ENCODE results near the gene SFSWAP.
A peak's percentile ranks its signal among the peaks of the same experiment; 100 is the strongest.
"Not testable (repeated sequence)": the region's sequence is repeated elsewhere in the genome, so short reads cannot be mapped to it uniquely, and the experiment has no call there.

SFSWAP gene

DNA sequence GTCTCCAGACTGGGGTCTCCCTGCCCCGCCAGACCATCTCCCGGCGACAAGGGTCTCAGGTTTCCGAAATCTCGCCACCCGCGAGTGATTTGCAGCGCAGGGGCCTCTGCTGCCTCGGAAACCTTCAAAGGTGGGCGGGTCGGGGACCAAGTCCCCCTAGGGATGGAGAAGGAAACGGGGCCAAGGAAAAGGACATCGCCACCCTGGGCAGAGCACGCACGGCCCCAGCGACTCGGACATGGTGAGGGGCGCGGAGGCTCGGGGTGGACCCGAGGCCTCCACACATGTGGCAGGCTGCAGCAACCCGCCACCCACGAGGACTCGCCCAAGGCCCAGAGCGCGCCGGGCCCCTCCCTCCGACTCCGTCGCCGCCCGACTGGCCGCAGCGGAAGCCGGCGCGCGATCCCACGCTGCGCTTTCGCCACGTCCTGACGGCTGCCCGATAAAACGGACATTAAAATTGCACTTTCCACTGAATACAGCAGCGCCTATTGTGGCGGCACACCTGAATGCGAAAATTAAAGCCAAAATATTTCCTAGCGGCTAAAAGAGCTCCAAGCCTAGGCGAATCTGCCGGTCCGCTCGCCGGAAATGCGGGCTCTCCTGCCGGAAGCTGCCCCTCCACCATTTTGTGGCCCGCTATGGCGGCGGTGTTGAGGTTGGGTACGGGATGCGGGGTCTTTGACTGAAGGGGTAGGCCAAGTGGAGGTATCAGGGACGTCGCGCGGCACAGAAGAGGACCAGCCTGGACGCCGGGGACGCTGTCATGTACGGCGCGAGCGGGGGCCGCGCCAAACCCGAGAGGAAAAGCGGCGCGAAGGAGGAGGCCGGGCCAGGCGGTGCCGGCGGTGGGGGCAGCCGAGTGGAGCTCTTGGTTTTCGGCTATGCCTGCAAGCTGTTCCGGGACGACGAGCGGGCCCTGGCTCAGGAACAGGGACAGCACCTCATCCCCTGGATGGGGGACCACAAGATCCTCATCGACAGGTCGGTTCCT lies at the start of gene SFSWAP:
Gene SFSWAP, plus strand, starts transcription at position 627 of the 994 bp plus-strand sequence. Its CDS starts 140 bp downstream, at position 767.
- TF ChIP-seq, protein P1, sequence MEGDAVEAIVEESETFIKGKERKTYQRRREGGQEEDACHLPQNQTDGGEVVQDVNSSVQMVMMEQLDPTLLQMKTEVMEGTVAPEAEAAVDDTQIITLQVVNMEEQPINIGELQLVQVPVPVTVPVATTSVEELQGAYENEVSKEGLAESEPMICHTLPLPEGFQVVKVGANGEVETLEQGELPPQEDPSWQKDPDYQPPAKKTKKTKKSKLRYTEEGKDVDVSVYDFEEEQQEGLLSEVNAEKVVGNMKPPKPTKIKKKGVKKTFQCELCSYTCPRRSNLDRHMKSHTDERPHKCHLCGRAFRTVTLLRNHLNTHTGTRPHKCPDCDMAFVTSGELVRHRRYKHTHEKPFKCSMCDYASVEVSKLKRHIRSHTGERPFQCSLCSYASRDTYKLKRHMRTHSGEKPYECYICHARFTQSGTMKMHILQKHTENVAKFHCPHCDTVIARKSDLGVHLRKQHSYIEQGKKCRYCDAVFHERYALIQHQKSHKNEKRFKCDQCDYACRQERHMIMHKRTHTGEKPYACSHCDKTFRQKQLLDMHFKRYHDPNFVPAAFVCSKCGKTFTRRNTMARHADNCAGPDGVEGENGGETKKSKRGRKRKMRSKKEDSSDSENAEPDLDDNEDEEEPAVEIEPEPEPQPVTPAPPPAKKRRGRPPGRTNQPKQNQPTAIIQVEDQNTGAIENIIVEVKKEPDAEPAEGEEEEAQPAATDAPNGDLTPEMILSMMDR (IDR thresholded peaks at IDR 0.05; ENCODE audit: low read depth, low read length): no peak
- peak; percentile 20 for DNase-seq (ENCODE audit: extremely low read depth, low read depth)

DNA sequence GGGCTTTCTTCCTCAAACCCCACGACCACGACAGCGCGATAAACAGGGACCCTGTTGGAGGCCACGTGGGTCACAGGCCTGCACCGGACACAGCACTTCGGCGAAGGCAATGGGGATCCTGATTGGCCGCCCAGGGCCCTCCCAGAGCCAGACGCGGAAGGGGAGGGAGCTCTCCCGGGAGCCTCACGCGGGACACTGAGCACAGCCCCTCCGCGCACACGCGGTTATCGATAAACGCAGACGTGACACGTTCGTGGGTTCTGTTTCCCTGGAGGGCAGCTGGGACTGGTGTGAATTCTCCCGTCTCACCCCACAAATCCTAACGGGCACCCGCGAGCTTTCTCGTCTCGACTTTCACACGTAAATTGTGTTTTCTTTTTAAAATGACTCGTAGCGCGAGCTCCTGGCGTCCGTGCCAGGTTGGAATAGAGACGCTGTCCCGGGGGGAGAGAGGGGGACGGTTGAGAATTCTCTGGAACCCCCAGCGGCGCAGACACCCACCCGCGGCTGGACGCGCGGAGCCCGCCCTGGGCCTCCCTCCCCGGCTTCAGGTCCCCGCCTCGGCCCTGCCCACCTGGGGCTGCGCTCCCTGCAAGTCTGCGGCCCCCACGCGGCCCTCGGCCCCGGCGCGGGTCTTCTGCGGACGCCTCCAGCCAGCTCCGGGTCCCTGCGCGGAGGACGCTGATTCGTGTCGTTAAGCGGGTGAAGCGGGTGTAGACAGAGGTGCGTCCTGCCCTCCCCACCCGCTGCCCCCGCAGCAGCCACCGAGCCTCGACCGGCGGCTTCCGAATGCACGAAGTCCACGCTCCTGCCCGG lies 49.5 kb upstream of the SFSWAP start:
- not testable (repeated sequence) for DNase-seq (ENCODE audit: extremely low read depth, low read depth)

DNA sequence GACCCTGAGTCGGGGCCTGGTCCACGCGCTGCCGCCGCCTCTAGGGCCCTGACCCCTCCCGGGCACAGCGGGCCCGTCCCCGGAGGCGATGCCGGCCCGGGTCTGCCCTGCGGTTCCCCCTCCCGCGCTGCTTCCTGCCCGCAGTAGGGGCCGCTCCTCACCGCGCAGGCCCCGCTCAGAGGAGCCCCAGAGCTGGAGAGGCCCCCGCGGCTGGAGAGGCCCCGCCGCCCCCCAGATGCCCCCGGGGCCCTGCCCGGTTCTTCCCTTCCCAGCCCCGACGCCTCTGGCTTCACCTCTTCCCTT lies 49.0 kb upstream of the SFSWAP start:
- not testable (repeated sequence) for DNase-seq (ENCODE audit: extremely low read depth, low read depth)

DNA sequence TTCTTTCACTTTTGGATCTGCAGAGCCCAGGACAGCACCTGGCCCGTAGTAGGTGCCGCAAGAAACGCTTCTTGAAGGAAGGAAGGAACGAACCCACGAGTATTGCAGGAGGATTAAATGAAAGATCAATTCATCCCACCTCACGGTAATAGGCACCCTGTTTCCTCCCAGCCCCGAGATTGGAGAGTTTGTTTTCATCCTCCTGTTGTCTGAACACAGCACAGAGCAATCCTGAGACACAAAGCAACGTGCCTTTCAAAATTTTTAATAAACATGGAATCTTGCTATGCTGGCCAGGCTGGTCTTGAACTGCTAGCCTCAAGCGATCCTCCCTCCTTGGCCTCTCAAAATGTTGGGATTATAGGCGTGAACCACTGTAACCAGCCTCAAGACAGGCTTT lies 48.5 kb upstream of the SFSWAP start:
- not testable (repeated sequence) for DNase-seq (ENCODE audit: extremely low read depth, low read depth)

DNA sequence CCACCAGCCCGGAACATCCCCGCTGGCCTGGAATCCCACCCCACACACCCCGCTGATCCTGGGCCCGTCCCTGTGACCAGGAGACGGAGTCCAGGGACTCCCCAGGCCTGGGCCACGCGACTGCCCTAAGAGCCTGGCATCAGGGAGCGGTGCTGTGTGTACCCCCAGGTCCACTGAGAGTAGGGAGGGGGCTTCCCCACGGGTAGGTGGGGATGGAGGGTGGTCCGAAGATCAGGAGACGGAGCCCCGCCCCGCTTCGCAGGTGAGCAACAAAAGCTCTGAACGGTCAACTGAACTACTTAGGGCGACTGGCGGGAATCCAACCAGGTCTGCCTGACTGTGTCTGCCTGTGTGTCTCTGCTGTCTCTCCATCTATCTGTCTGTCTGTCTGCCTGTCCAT lies 45.2 kb upstream of the SFSWAP start:
- DNase-seq (ENCODE audit: extremely low read depth, low read depth): not testable (repeated sequence)

DNA sequence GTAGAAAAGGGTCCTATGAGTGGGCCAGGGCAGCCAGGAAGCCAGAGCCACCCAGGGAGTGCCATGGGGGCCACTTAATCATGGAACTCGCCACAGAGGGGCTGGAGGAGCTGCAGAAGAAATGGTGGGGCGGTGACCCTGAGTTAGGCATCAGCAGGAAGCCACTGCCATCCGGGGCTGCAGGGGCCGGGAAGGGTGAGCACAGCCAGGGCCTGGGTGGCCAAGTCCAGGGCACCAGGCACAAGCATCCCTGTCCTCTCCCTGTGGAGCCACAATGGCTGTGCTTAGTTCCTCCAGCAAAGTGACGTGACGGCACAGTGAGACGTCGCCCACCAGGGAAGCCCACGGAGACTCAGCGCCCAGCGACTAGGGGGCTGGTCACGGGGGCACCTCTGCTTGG lies 44.4 kb upstream of the SFSWAP start:
- DNase-seq (ENCODE audit: extremely low read depth, low read depth): not testable (repeated sequence)

DNA sequence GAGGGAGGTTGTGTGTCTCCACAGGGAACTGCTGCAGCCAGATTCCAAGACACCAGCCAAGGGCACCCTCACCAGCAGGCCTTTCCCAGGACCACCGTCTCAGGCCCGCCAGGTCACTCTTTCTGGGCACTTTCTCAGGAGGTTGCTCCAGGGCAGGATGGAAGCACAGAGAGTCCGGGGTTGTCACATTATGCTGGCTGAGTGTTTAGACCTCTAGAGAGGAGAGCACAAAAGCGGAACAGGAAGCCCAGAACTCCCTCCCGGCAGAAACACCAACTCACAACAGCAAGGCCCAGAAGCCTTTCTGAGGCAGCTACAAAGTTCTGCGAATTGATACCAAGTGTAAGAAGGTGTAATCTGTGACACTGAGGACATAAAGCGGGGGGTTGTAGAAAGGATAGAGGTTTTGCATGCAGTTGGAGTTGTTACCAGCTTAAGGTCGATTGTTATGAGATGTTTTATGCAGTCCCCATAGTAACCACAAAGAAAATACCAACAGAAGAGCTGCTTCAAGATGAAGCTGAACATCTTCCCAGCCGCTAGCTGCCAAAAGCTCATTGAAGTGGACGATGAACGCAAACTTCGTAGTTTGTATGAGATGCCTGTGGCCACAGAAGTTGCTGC lies 43.8 kb upstream of the SFSWAP start:
- DNase-seq (ENCODE audit: extremely low read depth, low read depth): not testable (repeated sequence)

DNA sequence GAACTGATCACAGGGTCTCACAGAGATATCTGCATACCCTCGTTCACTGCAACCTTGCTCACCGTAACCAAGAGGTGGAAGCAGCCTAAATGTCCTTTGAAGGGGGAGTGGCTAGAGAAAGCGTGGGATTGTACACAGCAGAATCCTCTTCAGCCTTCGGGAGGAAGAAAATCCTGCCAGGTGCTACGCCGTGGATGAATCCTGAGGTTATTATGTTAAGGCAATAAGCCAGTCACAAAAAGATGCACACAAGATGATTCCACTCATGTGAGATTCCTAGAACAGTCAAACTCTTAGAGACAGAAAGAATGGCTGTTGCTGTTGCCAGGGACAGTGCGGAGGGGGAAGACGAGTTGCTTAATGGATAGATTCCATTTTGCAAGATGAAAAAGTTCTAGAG lies 39.6 kb upstream of the SFSWAP start:
- TF ChIP-seq, protein P1 (IDR thresholded peaks at IDR 0.05; ENCODE audit: low read depth, low read length): no peak
- DNase-seq (ENCODE audit: extremely low read depth, low read depth): no peak

DNA sequence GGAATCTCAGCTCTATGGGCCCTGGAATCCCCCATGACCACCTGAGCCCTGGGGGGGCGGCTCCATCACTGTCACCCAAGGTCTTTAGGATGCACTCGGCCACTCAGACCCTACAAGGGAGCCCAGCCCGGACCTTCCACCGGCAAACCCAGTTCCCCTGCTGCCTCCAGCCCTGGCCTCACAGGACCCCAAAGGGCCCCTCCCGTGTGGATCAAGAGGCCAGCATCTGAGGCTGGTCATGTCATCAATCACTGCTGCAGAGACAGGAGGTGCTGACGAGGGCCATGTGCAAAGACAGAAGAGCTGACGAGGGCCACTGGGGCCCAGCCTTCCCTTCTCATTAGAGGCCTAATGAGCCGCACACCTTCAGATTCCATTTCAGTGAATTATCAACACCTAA lies 39.0 kb upstream of the SFSWAP start:
- TF ChIP-seq, protein P1 (IDR thresholded peaks at IDR 0.05; ENCODE audit: low read depth, low read length): no peak
- no peak for DNase-seq (ENCODE audit: extremely low read depth, low read depth)

DNA sequence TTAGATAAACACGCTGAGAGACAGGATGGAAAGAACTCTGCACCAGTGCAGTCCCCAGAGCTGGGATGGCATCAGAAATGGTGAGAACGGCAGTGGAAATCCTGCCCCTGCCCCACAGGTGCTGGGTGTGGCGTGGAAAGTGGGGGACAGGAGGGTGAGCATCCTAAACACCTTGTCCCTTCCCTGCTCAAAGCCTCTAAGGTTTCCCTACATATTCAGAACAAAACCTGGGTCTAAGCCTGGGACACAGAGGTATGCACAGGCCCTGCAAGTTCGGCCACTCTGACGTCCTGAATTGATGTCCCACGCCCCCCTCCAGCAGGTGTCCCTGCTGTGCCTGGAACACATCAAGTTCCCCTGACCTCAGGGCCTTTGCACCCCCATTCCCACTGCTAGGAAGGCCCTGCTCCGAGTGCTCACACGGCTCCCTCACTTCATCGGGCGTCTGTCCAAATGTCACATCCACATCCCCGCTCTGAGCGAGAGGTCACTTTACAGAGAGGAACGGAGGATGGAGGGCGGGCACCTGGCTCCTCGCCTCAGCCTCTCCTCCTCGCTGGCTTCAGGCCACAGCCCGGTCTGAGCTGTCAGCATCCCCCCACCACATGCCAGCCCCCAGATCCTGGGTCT lies 38.5 kb upstream of the SFSWAP start:
- no peak for DNase-seq (ENCODE audit: extremely low read depth, low read depth)
- TF ChIP-seq, protein P1 (IDR thresholded peaks at IDR 0.05; ENCODE audit: low read depth, low read length): no peak

Measured in AG09319 (cell line).